ENCODE data around the gene OR51D1.

The OR51D1 gene

GRCh38 chr11:4647766-4648165, 10.5 kb downstream of the OR51D1 start:
- DNase-seq = no peak

- no peak for DNase-seq
These were observed 17.5 kb downstream of the OR51D1 start for GRCh38 chr11:4654635-4655369.

- no peak for DNase-seq
These were observed 21.6 kb downstream of the OR51D1 start for GRCh38 chr11:4658629-4659445.

- no peak for DNase-seq
These were observed 25.6 kb downstream of the OR51D1 start for GRCh38 chr11:4662876-4663275.

GRCh38 chr11:4664183-4664582, 26.9 kb downstream of the OR51D1 start:
- no peak for DNase-seq

- no peak for DNase-seq
These were observed 27.5 kb downstream of the OR51D1 start for GRCh38 chr11:4664786-4665185.

GRCh38 chr11:4665424-4665823, 28.1 kb downstream of the OR51D1 start:
- DNase-seq = no peak

GRCh38 chr11:4671741-4672140, 34.5 kb downstream of the OR51D1 start:
- DNase-seq = no peak

- no peak for DNase-seq
These were observed 35.2 kb downstream of the OR51D1 start for GRCh38 chr11:4672470-4672869.

GRCh38 chr11:4673781-4674180, 36.5 kb downstream of the OR51D1 start:
- DNase-seq = no peak

- no peak for DNase-seq
These were observed 40.7 kb downstream of the OR51D1 start for GRCh38 chr11:4677948-4678347.

GRCh38 chr11:4680341-4680740, 43.1 kb downstream of the OR51D1 start:
- no peak for DNase-seq

- DNase-seq = no peak
These were observed 45.5 kb downstream of the OR51D1 start for GRCh38 chr11:4682623-4683419.

- DNase-seq = no peak
These were observed 47.5 kb downstream of the OR51D1 start for GRCh38 chr11:4684631-4685285.

Data from stimulated activated naive CD4-positive, alpha-beta T cell treated with Interleukin-2 at 50 U/mL for 16 hours (primary cell).